SJCRH30 (cell line): ENCODE measurements around the gene CEMIP2. TPM values are rescaled to one million over a fixed set of nuclear protein-coding genes. Genes with fewer than 3 reads are reported as not detected.

Source experiments
- DNase-seq, 2 experiments: peaks; one replicate each; pipeline ENCODE4 v3.0.0-alpha.2; 2015 to 2020
- H3K27ac ChIP-seq: fragments of 250-450 bp; sonication (Bioruptor Pico); 2 replicates; pipeline ENCODE4 v1.5.1; 2020; ENCODE audit warnings: mild to moderate bottlenecking, moderate library complexity
- H3K27me3 ChIP-seq: fragments of 250-450 bp; sonication (Bioruptor Pico); 2 replicates; pipeline ENCODE4 v1.5.1; 2020; ENCODE audit warnings: mild to moderate bottlenecking, moderate library complexity
- H3K36me3 ChIP-seq: fragments of 250-450 bp; sonication (Bioruptor Pico); 2 replicates; pipeline ENCODE4 v1.5.1; 2020; ENCODE audit warnings: mild to moderate bottlenecking, moderate library complexity
- H3K4me1 ChIP-seq: fragments of 250-450 bp; sonication (Bioruptor Pico); 2 replicates; pipeline ENCODE4 v1.5.1; 2020; ENCODE audit warnings: mild to moderate bottlenecking, moderate library complexity
- H3K4me3 ChIP-seq: fragments of 250-450 bp; sonication (Bioruptor Pico); 2 replicates; pipeline ENCODE4 v1.5.1; 2020; ENCODE audit warnings: mild to moderate bottlenecking, moderate library complexity
- H3K9me3 ChIP-seq: fragments of 250-450 bp; sonication (Bioruptor Pico); replicated peaks from 2 replicates; pipeline ENCODE4 v1.5.1; 2020; ENCODE audit warnings: mild to moderate bottlenecking, moderate library complexity
- total RNA-seq: library from RNA; depleted of rRNA; stranded (reverse); fragments of >200 nt; shearing (Covaris generic); gene quantifications from 2 replicates; pipeline ENCODE4 v1.2.3, GENCODE V29; 2014; rRNA removed

The CEMIP2 gene
- total RNA-seq, 1 experiment from 2014 or later, result 42.2 TPM

GRCh38 chr9:71652480-71652879, 115.8 kb downstream of the CEMIP2 start:
- DNase-seq, result no peak
- Histone ChIP-seq H3K4me3 (no peak overlapping the region), H3K27ac (no peak overlapping the region), H3K27me3 (no peaks in the 10 kb centered on the region), H3K36me3 (no peaks in the 10 kb centered on the region), H3K9me3 (no peaks in the 10 kb centered on the region; the same call in 1 of the 2 replicates), H3K4me1 (peaks cover 4% of the 10 kb centered on the region)

GRCh38 chr9:71648453-71648852, 119.9 kb downstream of the CEMIP2 start:
- Histone ChIP-seq H3K9me3 (no peaks in the 10 kb centered on the region), H3K36me3 (no peaks in the 10 kb centered on the region), H3K27me3 (no peaks in the 10 kb centered on the region), H3K4me3 (no peak overlapping the region), H3K4me1 (peaks cover 12% of the 10 kb centered on the region), H3K27ac (no peak overlapping the region)
- DNase-seq, result no peak

DNA sequence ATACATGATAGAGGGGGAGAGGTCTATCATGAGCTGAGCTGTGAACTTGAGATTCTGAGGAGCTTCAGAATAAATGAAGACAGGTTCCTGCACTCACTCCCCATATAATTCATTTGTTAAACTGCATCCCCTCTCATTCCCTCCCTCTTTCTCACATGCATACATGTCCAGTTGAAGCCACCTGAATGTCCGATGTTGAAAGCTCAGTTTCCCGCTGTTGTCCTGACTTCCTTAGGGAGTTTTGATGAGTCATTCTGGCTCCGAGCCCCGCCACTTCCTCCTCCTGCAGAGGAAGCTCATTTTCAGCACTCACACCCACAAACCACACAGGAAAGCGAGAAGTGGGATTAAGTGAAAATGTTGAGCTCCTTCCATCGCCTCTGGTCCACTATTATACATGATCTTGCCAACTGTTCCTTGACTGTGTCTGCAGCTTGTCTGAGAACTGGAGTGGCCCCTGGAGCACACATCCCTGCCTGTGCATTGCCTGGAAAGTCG, 121.2 kb downstream of the CEMIP2 start:
- no peaks in the 10 kb centered on the region for H3K9me3 ChIP-seq
- no peaks in the 10 kb centered on the region for H3K27me3 ChIP-seq
- peak; percentile 73 to 83 for DNase-seq
- peaks cover 12% of the 10 kb centered on the region for H3K4me1 ChIP-seq
- no peak overlapping the region for H3K27ac ChIP-seq
- H3K4me3 ChIP-seq, result no peak overlapping the region
- H3K36me3 ChIP-seq, result no peaks in the 10 kb centered on the region

DNA sequence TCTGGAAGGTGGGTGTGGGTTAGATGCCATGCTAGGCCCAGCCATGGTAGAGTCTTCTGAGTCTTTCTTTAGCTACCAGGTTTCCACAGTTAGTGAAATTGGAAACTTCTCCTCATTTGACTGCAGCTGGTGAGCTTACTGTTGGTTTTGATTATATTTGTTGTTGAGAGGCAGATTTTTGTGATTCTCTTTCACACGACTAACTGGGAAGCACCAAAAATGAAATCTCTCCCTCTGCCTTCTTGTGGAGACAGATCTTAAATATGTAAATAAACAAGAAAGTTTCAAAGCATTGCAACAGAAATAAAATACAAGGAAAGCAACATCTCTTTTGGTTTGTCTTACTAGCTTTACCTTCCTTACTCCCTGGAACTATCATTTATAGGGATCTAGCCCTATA, 122.2 kb downstream of the CEMIP2 start:
- no peaks in the 10 kb centered on the region for H3K27me3 ChIP-seq
- no peak overlapping the region for H3K27ac ChIP-seq
- H3K36me3 ChIP-seq, result no peaks in the 10 kb centered on the region
- H3K4me3 ChIP-seq, result no peak overlapping the region
- no peaks in the 10 kb centered on the region for H3K9me3 ChIP-seq
- H3K4me1 ChIP-seq, result peaks cover 12% of the 10 kb centered on the region
- DNase-seq, result no peak

GRCh38 chr9:71644819-71645362, 123.4 kb downstream of the CEMIP2 start:
- no peaks in the 10 kb centered on the region for H3K27me3 ChIP-seq
- no peaks in the 10 kb centered on the region for H3K9me3 ChIP-seq
- no peak for DNase-seq
- no peaks in the 10 kb centered on the region for H3K36me3 ChIP-seq
- H3K27ac ChIP-seq, result no peak overlapping the region
- peaks cover 12% of the 10 kb centered on the region for H3K4me1 ChIP-seq
- H3K4me3 ChIP-seq, result no peak overlapping the region

DNA sequence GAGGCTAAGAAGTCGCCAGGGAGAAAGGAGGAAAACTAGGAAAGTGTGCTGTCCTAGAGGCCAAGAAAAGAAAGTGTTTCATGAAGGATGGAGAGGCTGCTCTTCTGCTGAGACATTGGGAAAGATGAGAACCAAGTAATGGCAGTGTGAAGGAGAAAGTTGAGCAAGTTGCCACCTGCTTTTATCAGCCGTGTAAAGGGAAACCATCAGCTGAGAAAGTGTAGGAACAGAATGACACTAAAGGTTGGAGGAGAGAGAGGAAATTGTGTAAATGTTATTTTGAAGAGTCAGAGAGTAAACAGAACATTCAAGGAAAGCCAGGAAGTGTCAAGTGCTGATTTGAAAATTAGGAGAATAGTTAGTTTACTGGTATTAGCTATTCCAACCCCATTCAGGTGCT, 125.0 kb downstream of the CEMIP2 start:
- Histone ChIP-seq H3K27me3 (no peaks in the 10 kb centered on the region), H3K36me3 (no peaks in the 10 kb centered on the region), H3K9me3 (no peaks in the 10 kb centered on the region), H3K4me1 (peaks cover 12% of the 10 kb centered on the region), H3K27ac (no peak overlapping the region), H3K4me3 (no peak overlapping the region)
- DNase-seq, result no peak

DNA sequence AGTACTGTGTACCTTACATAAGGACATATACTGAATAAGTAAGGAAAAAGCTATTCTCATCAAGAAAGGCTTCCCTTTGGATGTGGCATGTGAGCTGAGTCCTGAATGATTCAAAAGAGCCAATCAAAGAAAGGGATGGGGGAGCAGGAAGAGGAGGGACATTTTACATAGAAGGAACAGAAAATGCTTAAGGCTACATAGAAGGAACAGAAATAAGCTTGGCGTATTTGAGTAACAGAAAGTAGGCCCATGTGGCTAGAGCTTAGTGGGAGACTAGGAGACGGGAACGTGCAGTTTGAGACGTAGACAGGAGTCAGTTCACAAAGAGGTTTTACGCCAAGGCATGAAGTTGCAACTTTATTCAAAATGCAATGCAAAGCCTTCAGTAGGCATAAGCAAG, 126.3 kb downstream of the CEMIP2 start:
- Histone ChIP-seq H3K4me1 (peaks cover 4% of the 10 kb centered on the region), H3K36me3 (no peaks in the 10 kb centered on the region), H3K9me3 (no peaks in the 10 kb centered on the region), H3K27me3 (no peaks in the 10 kb centered on the region), H3K27ac (no peak overlapping the region), H3K4me3 (no peak overlapping the region)
- no peak for DNase-seq

DNA sequence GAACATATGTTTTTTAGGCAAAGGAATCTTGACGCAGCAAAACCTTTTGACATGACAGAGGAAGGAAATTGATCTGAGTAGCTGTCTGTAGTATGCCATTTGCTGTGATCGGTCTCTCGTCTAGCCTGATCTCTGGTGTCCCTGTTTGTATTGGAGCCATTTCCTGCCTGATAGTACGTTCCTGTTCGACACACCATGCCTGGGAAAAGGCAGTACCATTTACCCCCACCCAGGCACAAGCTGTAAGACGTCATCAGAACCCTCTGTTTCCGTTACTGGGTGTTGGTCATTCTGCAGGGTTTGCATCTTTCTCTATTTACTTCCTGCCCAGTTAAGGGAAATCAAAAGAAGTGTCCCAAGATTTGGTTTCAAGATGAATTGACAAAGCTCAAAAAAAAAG, 129.7 kb downstream of the CEMIP2 start:
- H3K27ac ChIP-seq, result no peak overlapping the region

GRCh38 chr9:71637926-71638325, 130.4 kb downstream of the CEMIP2 start:
- Histone ChIP-seq H3K27ac (no peak overlapping the region), H3K27me3 (no peaks in the 10 kb centered on the region)
- DNase-seq, result no peak

More for the DNA sequence above, 129.7 kb downstream of the CEMIP2 start:
- no peak for DNase-seq
- no peaks in the 10 kb centered on the region for H3K4me1 ChIP-seq
- no peaks in the 10 kb centered on the region for H3K36me3 ChIP-seq
- no peaks in the 10 kb centered on the region for H3K9me3 ChIP-seq
- H3K27me3 ChIP-seq, result no peaks in the 10 kb centered on the region
- H3K4me3 ChIP-seq, result no peak overlapping the region

GRCh38 chr9:71637375-71637774, 130.9 kb downstream of the CEMIP2 start:
- Histone ChIP-seq H3K27me3 (no peaks in the 10 kb centered on the region), H3K4me3 (no peak overlapping the region), H3K36me3 (no peaks in the 10 kb centered on the region), H3K9me3 (no peaks in the 10 kb centered on the region), H3K4me1 (no peaks in the 10 kb centered on the region), H3K27ac (no peak overlapping the region)
- DNase-seq, result no peak

More at GRCh38 chr9:71637926-71638325, 130.4 kb downstream of the CEMIP2 start:
- Histone ChIP-seq H3K4me1 (no peaks in the 10 kb centered on the region), H3K9me3 (no peaks in the 10 kb centered on the region), H3K36me3 (no peaks in the 10 kb centered on the region), H3K4me3 (no peak overlapping the region)

DNA sequence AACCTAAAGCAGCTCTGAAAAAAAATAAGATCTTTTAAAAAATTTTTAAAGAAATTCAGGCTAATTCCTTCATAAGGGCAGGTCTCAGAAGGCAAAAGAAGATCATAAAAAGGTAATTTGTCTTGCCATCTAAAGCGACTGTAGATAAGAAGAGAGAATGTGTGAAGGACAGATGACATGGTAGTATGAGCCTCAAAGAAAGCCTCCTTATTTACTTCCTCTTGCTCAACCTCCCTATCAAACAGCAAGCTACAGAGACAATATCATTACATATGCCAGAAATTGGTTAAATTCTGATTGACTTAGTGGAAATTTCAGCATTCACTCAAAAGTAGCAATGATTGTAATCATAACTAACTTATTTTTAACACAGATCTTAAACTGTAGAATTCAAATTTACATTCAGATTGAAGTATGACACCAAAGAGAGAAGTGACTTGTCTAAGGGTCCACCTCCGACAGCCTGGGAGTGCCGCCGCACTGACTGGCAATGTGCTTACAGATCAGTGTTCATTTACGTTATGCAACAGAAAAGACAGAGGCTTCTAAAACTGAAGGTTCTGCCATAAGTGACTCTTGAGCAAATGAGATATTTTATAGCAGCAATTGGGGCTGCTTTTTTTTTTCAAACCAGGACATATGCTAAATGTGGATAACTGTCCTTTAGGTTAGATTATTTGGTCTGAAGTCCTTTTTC, 132.0 kb downstream of the CEMIP2 start:
- DNase-seq, result no peak

GRCh38 chr9:71634752-71635151, 133.6 kb downstream of the CEMIP2 start:
- Histone ChIP-seq H3K4me1 (no peaks in the 10 kb centered on the region), H3K4me3 (no peak overlapping the region), H3K27ac (no peak overlapping the region), H3K27me3 (no peaks in the 10 kb centered on the region), H3K9me3 (no peaks in the 10 kb centered on the region), H3K36me3 (no peaks in the 10 kb centered on the region)
- no peak for DNase-seq

More for the DNA sequence above, 132.0 kb downstream of the CEMIP2 start:
- Histone ChIP-seq H3K9me3 (no peaks in the 10 kb centered on the region), H3K4me1 (no peaks in the 10 kb centered on the region), H3K27me3 (no peaks in the 10 kb centered on the region), H3K4me3 (no peak overlapping the region), H3K36me3 (no peaks in the 10 kb centered on the region), H3K27ac (no peak overlapping the region)

Other genes with a start within 250 kb of the CEMIP2 start
- gene ABHD17B, start 142.7 kb upstream of the CEMIP2 start, total RNA-seq, result 43.2 and 48.2 TPM in 2 replicates
- 26.4 and 28.3 TPM in 2 replicates for gene C9orf85, start 143.1 kb upstream of the CEMIP2 start, total RNA-seq